ENCODE data around the gene S100A12.

The S100A12 gene

GRCh38 chr1:153357853-153358690 is 17.3 kb downstream of the S100A12 start, which contains the start of gene S100A9:
TSS of gene S100A9 (plus strand) at chr1:153357854. CDS start at chr1:153358284, 430 bp downstream.
- peak within 1 kb of the TSS; percentile 31 for H3K4me3 ChIP-seq (replicated peaks; ENCODE audit: insufficient read depth, low read length)
- TF ChIP-seq REST (IDR thresholded peaks at IDR 0.05; ENCODE audit: insufficient replicate concordance, low read depth) = peak; percentile 31
- peak; percentile 73 for TF ChIP-seq SPI1 (IDR thresholded peaks at IDR 0.05; ENCODE audit: borderline replicate concordance, low read depth)
- TF ChIP-seq CTCF (IDR thresholded peaks at IDR 0.05; ENCODE audit: insufficient read depth, low read length) = no peak
- no peak; the same call in 1 of the 2 replicates for TF ChIP-seq GABPA (IDR thresholded peaks at IDR 0.05; ENCODE audit: low read depth)
- peak; percentile 73 for TF ChIP-seq POLR2AphosphoS5 (IDR thresholded peaks at IDR 0.05; ENCODE audit: low read depth)
- DNase-seq (ENCODE audit: low read depth in 1 of 2, low spot score in 1 of 2) = peak; percentile 59 to 67
- no peaks in the 10 kb centered on the region for H3K27me3 ChIP-seq (ENCODE audit: insufficient read depth, poor library complexity, severe bottlenecking)
- peak within 1 kb of the TSS; percentile 91 for H3K27ac ChIP-seq (replicated peaks)

- TF ChIP-seq REST (IDR thresholded peaks at IDR 0.05; ENCODE audit: insufficient replicate concordance, low read depth) = peak; percentile 62
- peak; percentile 66 for TF ChIP-seq SPI1 (IDR thresholded peaks at IDR 0.05; ENCODE audit: borderline replicate concordance, low read depth)
- peak; percentile 8; the same call in 1 of the 2 replicates for TF ChIP-seq GABPA (IDR thresholded peaks at IDR 0.05; ENCODE audit: low read depth)
- no peak for TF ChIP-seq CTCF (IDR thresholded peaks at IDR 0.05; ENCODE audit: insufficient read depth, low read length)
- TF ChIP-seq POLR2AphosphoS5 (IDR thresholded peaks at IDR 0.05; ENCODE audit: low read depth) = no peak; the same call in 1 of the 2 replicates
- H3K27me3 ChIP-seq (ENCODE audit: insufficient read depth, poor library complexity, severe bottlenecking) = no peaks in the 10 kb centered on the region
- peak overlapping the region; percentile 91 for H3K27ac ChIP-seq (replicated peaks)
- peak; percentile 75 to 97 for DNase-seq (ENCODE audit: low read depth in 1 of 2, low spot score in 1 of 2)
- H3K4me3 ChIP-seq (replicated peaks; ENCODE audit: insufficient read depth, low read length) = peak overlapping the region; percentile 31
Observed at GRCh38 chr1:153357076-153357852, 18.2 kb downstream of the S100A12 start.

- H3K27me3 ChIP-seq (ENCODE audit: insufficient read depth, poor library complexity, severe bottlenecking) = no peaks in the 10 kb centered on the region
- H3K27ac ChIP-seq (replicated peaks) = peak overlapping the region; percentile 91
- no peak for TF ChIP-seq CTCF (IDR thresholded peaks at IDR 0.05; ENCODE audit: insufficient read depth, low read length)
- peak; percentile 76 for TF ChIP-seq REST (IDR thresholded peaks at IDR 0.05; ENCODE audit: insufficient replicate concordance, low read depth)
- no peak for TF ChIP-seq POLR2AphosphoS5 (IDR thresholded peaks at IDR 0.05; ENCODE audit: low read depth)
- H3K4me3 ChIP-seq (replicated peaks; ENCODE audit: insufficient read depth, low read length) = no peak overlapping the region
- DNase-seq (ENCODE audit: low read depth in 1 of 2, low spot score in 1 of 2) = no peak
Observed at GRCh38 chr1:153356392-153357075, 18.9 kb downstream of the S100A12 start.

Data from HL-60 (cell line).